Adrenal gland (tissue), 5 donors: ENCODE measurements around the gene GCGR.

Experiments used
- CTCF ChIP-seq, 6 experiments: fragments of 450-650 bp in 4 of 6; fragments of 200-600 bp in 2 of 6; sonication (generic) in 1 of 6; IDR thresholded peaks; 1 replicate in 5 of 6; 2 replicates in 1 of 6; pipeline versions ENCODE4 v1.5.1 to v1.8.0; 2016 to 2021; ENCODE audit warnings: antibody characterized with exemption in 6 of 6, mild to moderate bottlenecking in 2 of 6, moderate library complexity in 1 of 6
- POLR2A ChIP-seq, 2 donors: fragments of 450-650 bp; IDR thresholded peaks; one replicate each; pipeline ENCODE4 v1.6.1; 2017; ENCODE audit warnings: antibody characterized with exemption in 2 of 2, mild to moderate bottlenecking in 2 of 2, moderate library complexity in 1 of 2
- donor health status: DM: no; HTN: no; CAD: no.

- no peak for TF ChIP-seq POLR2A (IDR thresholded peaks at IDR 0.05)
- TF ChIP-seq CTCF (IDR thresholded peaks at IDR 0.05): no peak
These were observed 37.9 kb downstream of the GCGR start for GRCh38 chr17:81841866-81842265.
